OCI-LY3 (cell line): ENCODE measurements around the gene C11orf21.

ENCODE experiments used
- H2AFZ ChIP-seq: fragments of 200-600, 300-600 bp; shearing (Covaris generic); 2 replicates; pipeline ENCODE4 v1.6.0; 2014; ENCODE audit warnings: antibody characterized with exemption, low read depth, low read length
- H3K27ac ChIP-seq: fragments of 200-600, 300-600 bp; sonication (generic); 2 replicates; pipeline ENCODE4 v1.5.1; 2014; ENCODE audit warnings: mild to moderate bottlenecking, low read length, moderate library complexity, mixed read lengths
- H3K27me3 ChIP-seq: fragments of 200-600, 300-600 bp; sonication (generic); 2 replicates; pipeline ENCODE4 v1.6.1; 2014; ENCODE audit warnings: low read depth, low read length, mixed read lengths
- H3K36me3 ChIP-seq: fragments of 200-600, 300-600 bp; sonication (generic); replicated peaks from 2 replicates; pipeline ENCODE3; 2014; ENCODE audit warnings: low read depth, low read length, mixed read lengths
- H3K4me1 ChIP-seq: fragments of 300-600, 200-600 bp; sonication (generic); 2 replicates; pipeline ENCODE4 v1.6.1; 2014; ENCODE audit warnings: low read length, mixed read lengths
- H3K4me2 ChIP-seq: fragments of 200-600, 300-600 bp; sonication (generic); 2 replicates; pipeline ENCODE4 v1.6.1; 2014; ENCODE audit warnings: low read length, mixed read lengths
- H3K4me3 ChIP-seq: fragments of 300-600, 200-600 bp; sonication (generic); 2 replicates; pipeline ENCODE4 v1.5.1; 2014; ENCODE audit warnings: antibody characterized with exemption, mild to moderate bottlenecking, low read length, moderate library complexity
- H3K79me2 ChIP-seq: fragments of 300-600, 200-600 bp; shearing (Covaris generic); 2 replicates; pipeline ENCODE4 v1.6.1; 2014; ENCODE audit warnings: mild to moderate bottlenecking, low read length, mixed read lengths
- H3K9ac ChIP-seq: fragments of 300-600, 200-600 bp; shearing (Covaris generic); 2 replicates; pipeline ENCODE4 v1.6.0; 2014; ENCODE audit warnings: mild to moderate bottlenecking, low read length, moderate library complexity
- H3K9me3 ChIP-seq: fragments of 200-600, 300-600 bp; shearing (Covaris generic); 2 replicates; pipeline ENCODE4 v1.6.1; 2014; ENCODE audit warnings: low read length, mixed read lengths; ENCODE audit not compliant: insufficient read depth
- H4K20me1 ChIP-seq: fragments of 200-600, 300-600 bp; sonication (generic); 2 replicates; pipeline ENCODE4 v1.6.1; 2016; ENCODE audit warnings: low read length, mixed read lengths; ENCODE audit not compliant: insufficient read depth
- CTCF ChIP-seq: fragments of 200-600, 300-600 bp; sonication (generic); IDR thresholded peaks from 2 replicates; pipeline ENCODE4 v1.5.1; 2014; ENCODE audit warnings: antibody characterized with exemption, low read length, low read depth
- EZH2phosphoT487 ChIP-seq: fragments of 200-600 bp; shearing (Covaris generic); IDR thresholded peaks from 2 replicates; pipeline ENCODE4 v1.6.1; 2018; ENCODE audit warnings: antibody characterized with exemption, mixed run types, low read depth

Gene C11orf21

GRCh38 chr11:2327032-2327431 lies 25.3 kb upstream of the C11orf21 start:
- H3K4me1 ChIP-seq = no peaks in the 10 kb centered on the region
- no peaks in the 10 kb centered on the region for H3K36me3 ChIP-seq
- TF ChIP-seq EZH2phosphoT487 (no peak), CTCF (no peak)
- no peak overlapping the region for H3K4me2 ChIP-seq
- no peaks in the 10 kb centered on the region for H3K9me3 ChIP-seq
- H3K4me3 ChIP-seq = no peak overlapping the region
- H3K27ac ChIP-seq = no peak overlapping the region
- no peaks in the 10 kb centered on the region for H3K27me3 ChIP-seq
- H4K20me1 ChIP-seq = no peaks in the 10 kb centered on the region
- H2AFZ ChIP-seq = no peak overlapping the region
- no peaks in the 10 kb centered on the region for H3K79me2 ChIP-seq
- no peak overlapping the region for H3K9ac ChIP-seq

- H3K4me2 ChIP-seq = no peak overlapping the region
- no peak overlapping the region for H3K27ac ChIP-seq
- no peaks in the 10 kb centered on the region for H3K36me3 ChIP-seq
- no peaks in the 10 kb centered on the region for H3K4me1 ChIP-seq
- H3K9ac ChIP-seq = no peak overlapping the region
- no peaks in the 10 kb centered on the region for H3K79me2 ChIP-seq
- no peaks in the 10 kb centered on the region for H4K20me1 ChIP-seq
- no peaks in the 10 kb centered on the region for H3K9me3 ChIP-seq
- H3K4me3 ChIP-seq = no peak overlapping the region
- H3K27me3 ChIP-seq = no peaks in the 10 kb centered on the region
- no peak for TF ChIP-seq CTCF
- TF ChIP-seq EZH2phosphoT487 = no peak
- H2AFZ ChIP-seq = no peak overlapping the region
These were observed 24.0 kb upstream of the C11orf21 start for GRCh38 chr11:2325719-2326118.

GRCh38 chr11:2325123-2325522 lies 23.4 kb upstream of the C11orf21 start:
- H3K27ac ChIP-seq = no peak overlapping the region
- no peaks in the 10 kb centered on the region for H3K27me3 ChIP-seq
- no peak overlapping the region for H3K9ac ChIP-seq
- TF ChIP-seq EZH2phosphoT487 (no peak), CTCF (no peak)
- H3K79me2 ChIP-seq = no peaks in the 10 kb centered on the region
- no peak overlapping the region for H2AFZ ChIP-seq
- H3K9me3 ChIP-seq = no peaks in the 10 kb centered on the region
- no peaks in the 10 kb centered on the region for H3K4me1 ChIP-seq
- H4K20me1 ChIP-seq = no peaks in the 10 kb centered on the region
- no peak overlapping the region for H3K4me3 ChIP-seq
- no peak overlapping the region for H3K4me2 ChIP-seq
- H3K36me3 ChIP-seq = no peaks in the 10 kb centered on the region

GRCh38 chr11:2321311-2321683 lies 19.6 kb upstream of the C11orf21 start:
- TF ChIP-seq CTCF = no peak
- TF ChIP-seq EZH2phosphoT487 = no peak
- Histone ChIP-seq H3K9me3 (no peaks in the 10 kb centered on the region), H3K4me1 (no peaks in the 10 kb centered on the region), H3K9ac (no peak overlapping the region), H3K79me2 (no peaks in the 10 kb centered on the region), H3K4me3 (no peak overlapping the region), H3K27ac (no peak overlapping the region), H3K27me3 (no peaks in the 10 kb centered on the region), H3K4me2 (no peak overlapping the region), H2AFZ (no peak overlapping the region), H4K20me1 (no peaks in the 10 kb centered on the region), H3K36me3 (no peaks in the 10 kb centered on the region)
